Neural crest cell (in vitro differentiated cells): ENCODE data around the gene SMIM45.

Experiments used
- DNase-seq: peaks from one replicate; pipeline ENCODE4 v3.0.0; 2021; ENCODE audit warnings: low read depth, mixed read lengths, low spot score
- H3K27ac Mint-ChIP-seq: one replicate; pipeline ENCODE4 v1.8.0; 2021; ENCODE audit warnings: mild to moderate bottlenecking, mixed read lengths; ENCODE audit not compliant: unreplicated experiment
- H3K27me3 Mint-ChIP-seq: 2 replicates; pipeline ENCODE4 v1.8.0; 2021; ENCODE audit warnings: low read depth, mild to moderate bottlenecking, mixed read lengths
- H3K36me3 Mint-ChIP-seq: 2 replicates; pipeline ENCODE4 v1.8.0; 2021; ENCODE audit warnings: low read depth, mild to moderate bottlenecking, mixed read lengths
- H3K4me1 Mint-ChIP-seq: 2 replicates; pipeline ENCODE4 v1.8.0; 2021; ENCODE audit warnings: mixed read lengths
- H3K4me3 Mint-ChIP-seq: one replicate; pipeline ENCODE4 v1.8.0; 2021; ENCODE audit warnings: mild to moderate bottlenecking, mixed read lengths
- H3K9me3 Mint-ChIP-seq: 2 replicates; pipeline ENCODE4 v1.8.0; 2021; ENCODE audit warnings: mixed read lengths
- CTCF ChIP-seq: fragments of 200-600 bp; sonication (generic); conservative IDR thresholded peaks from 2 replicates; pipeline ENCODE4 v1.5.0; 2021; ENCODE audit warnings: antibody characterized with exemption, mild to moderate bottlenecking

Gene SMIM45

DNA sequence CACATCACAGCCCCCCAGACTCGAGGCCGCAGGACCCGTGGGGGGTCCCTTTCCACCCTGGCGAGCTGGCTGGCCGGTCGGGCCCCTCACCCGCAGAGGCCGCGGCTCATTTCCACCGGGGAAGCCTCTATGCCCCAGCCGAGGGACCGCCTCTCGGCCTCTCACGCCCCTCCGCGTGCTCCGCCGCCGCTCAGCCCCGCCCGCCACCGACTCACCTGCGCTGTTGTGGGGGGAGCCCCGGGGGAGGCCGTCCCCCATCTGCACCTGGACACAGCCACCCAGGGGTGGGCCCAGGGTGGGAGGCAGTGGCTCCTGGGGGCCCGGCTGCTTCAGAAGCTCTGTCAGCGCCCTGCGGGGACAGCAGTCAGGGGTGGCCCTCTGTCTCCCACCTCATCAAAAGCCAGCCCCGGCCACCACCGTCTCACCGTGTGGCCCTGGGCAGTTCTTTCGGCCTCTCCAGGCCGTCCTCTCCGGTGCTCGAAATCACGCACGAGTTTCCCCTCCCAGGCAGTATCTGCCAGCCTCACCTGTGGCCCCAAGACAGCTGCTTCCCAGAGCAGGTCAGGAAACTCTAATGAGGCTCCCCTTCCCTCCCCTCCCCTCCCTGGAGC, 40.8 kb upstream of the SMIM45 start:
- H3K9me3 Mint-ChIP-seq, result no peaks in the 10 kb centered on the region
- no peak for DNase-seq
- H3K4me1 Mint-ChIP-seq, result peaks cover 4% of the 10 kb centered on the region
- H3K4me3 Mint-ChIP-seq, result peak overlapping the region; percentile 82
- no peak for TF ChIP-seq CTCF
- peaks cover 76% of the 10 kb centered on the region for H3K27me3 Mint-ChIP-seq
- no peak overlapping the region for H3K27ac Mint-ChIP-seq
- H3K36me3 Mint-ChIP-seq, result peaks cover 5% of the 10 kb centered on the region

DNA sequence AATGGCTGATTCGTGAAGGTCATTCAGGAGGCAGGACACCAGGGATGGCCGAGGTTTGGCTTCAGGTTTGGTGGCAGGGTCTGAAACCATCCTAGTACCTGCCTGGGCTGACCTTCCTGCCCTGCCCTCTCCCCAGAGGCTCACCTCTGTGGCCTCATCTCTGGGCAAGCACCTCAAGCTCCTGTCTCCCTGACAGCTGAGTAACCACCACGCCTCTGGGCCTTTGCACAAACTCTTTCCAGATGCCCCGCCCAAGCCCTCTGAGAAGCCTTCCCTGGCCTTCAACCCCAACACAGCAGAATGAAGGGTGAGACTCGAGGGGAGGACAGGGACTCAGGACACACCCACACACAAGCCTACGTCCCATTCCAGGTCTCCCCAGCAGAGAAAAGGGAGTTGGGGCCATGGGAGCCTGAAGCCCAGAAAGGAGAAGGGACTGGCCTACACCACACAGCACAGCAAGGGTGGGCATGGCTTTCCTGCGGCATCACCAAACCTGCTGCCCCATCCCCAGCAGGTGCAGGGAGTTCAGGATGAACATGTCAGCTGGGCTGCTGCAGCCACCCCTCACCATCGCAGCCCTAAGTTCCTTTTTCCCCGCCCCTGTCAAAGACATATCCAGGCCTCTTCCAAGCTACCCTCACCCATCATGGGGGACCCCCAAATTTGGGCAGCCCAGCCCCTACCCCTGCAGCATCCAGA, 39.5 kb upstream of the SMIM45 start:
- Mint-ChIP-seq H3K27me3 (peaks cover 86% of the 10 kb centered on the region), H3K9me3 (no peaks in the 10 kb centered on the region), H3K4me1 (peaks cover 4% of the 10 kb centered on the region), H3K4me3 (peak overlapping the region; percentile 82), H3K27ac (no peak overlapping the region), H3K36me3 (peaks cover 4% of the 10 kb centered on the region)
- TF ChIP-seq CTCF, result no peak
- DNase-seq, result no peak

GRCh38 chr22:41913040-41913719, 38.8 kb upstream of the SMIM45 start:
- peaks cover 5% of the 10 kb centered on the region for H3K4me1 Mint-ChIP-seq
- no peak for DNase-seq
- peak overlapping the region; percentile 82 for H3K4me3 Mint-ChIP-seq
- H3K27ac Mint-ChIP-seq, result no peak overlapping the region
- no peaks in the 10 kb centered on the region for H3K9me3 Mint-ChIP-seq
- TF ChIP-seq CTCF, result no peak
- H3K36me3 Mint-ChIP-seq, result peaks cover 2% of the 10 kb centered on the region
- H3K27me3 Mint-ChIP-seq, result peaks cover 86% of the 10 kb centered on the region

DNA sequence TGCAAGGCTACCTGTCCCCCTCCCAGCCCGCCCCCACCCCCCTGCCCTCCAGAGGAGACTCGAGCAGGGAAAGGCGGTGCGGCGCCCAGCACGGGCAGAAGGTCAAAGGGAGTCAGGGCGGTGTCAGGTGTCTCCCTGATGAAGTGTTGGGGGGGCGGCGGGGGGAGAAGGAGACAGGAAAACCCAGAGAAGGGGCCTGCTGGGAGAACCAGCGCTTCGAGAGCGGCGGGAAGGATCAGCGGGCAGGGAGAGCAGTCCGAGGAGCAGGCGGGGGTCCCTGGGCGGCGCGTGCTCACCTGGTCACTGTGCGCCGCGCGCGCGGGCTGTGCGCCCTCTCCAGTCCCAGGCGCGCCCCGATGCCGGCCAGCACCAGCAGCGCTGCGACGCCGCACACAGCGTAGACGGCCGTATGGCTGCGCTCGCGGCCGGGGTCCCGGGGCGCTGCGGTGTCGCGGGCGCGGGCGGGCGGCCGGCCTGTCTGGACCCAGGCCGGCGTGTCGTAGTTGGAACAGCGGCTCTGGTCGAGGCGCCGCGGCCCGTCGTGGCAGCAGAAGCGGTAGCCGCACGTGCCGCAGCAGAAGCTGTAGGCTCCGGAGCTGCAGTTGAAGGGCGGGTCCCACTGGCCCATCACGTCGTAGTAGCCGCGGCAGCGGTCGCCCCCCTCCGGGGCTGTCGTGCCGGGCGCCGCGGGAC, 38.0 kb upstream of the SMIM45 start:
- Mint-ChIP-seq H3K27ac (no peak overlapping the region), H3K27me3 (peaks cover 86% of the 10 kb centered on the region), H3K36me3 (peaks cover 2% of the 10 kb centered on the region), H3K4me3 (no peak overlapping the region), H3K9me3 (no peaks in the 10 kb centered on the region), H3K4me1 (peaks cover 7% of the 10 kb centered on the region)
- no peak for DNase-seq
- no peak for TF ChIP-seq CTCF

GRCh38 chr22:41914611-41915034, 37.3 kb upstream of the SMIM45 start:
- no peak for DNase-seq
- no peaks in the 10 kb centered on the region for H3K36me3 Mint-ChIP-seq
- H3K4me1 Mint-ChIP-seq, result peaks cover 3% of the 10 kb centered on the region
- peaks cover 84% of the 10 kb centered on the region for H3K27me3 Mint-ChIP-seq
- H3K9me3 Mint-ChIP-seq, result no peaks in the 10 kb centered on the region
- H3K27ac Mint-ChIP-seq, result no peak overlapping the region
- H3K4me3 Mint-ChIP-seq, result no peak overlapping the region
- no peak for TF ChIP-seq CTCF
